HEK293T (cell line): ENCODE measurements around the gene RTF2.

Source experiments
- ARNT ChIP-seq: fragments of 450-650 bp; IDR thresholded peaks from 2 replicates; pipeline ENCODE4 v1.6.1; 2017; ENCODE audit warnings: mild to moderate bottlenecking
- FOXA1 ChIP-seq: fragments of 450-650 bp; IDR thresholded peaks from 2 replicates; pipeline ENCODE4 v1.6.1; 2016; ENCODE audit warnings: mild to moderate bottlenecking
- FOXM1 ChIP-seq: fragments of 450-650 bp; IDR thresholded peaks from 2 replicates; pipeline ENCODE4 v1.6.1; 2017; ENCODE audit warnings: mild to moderate bottlenecking, borderline replicate concordance
- NFRKB ChIP-seq: fragments of 450-650 bp; IDR thresholded peaks from 2 replicates; pipeline ENCODE4 v1.6.1; 2016; ENCODE audit warnings: mild to moderate bottlenecking, moderate library complexity
- TARDBP ChIP-seq: fragments of 450-650 bp; IDR thresholded peaks from 2 replicates; pipeline ENCODE4 v1.6.1; 2016

DNA sequence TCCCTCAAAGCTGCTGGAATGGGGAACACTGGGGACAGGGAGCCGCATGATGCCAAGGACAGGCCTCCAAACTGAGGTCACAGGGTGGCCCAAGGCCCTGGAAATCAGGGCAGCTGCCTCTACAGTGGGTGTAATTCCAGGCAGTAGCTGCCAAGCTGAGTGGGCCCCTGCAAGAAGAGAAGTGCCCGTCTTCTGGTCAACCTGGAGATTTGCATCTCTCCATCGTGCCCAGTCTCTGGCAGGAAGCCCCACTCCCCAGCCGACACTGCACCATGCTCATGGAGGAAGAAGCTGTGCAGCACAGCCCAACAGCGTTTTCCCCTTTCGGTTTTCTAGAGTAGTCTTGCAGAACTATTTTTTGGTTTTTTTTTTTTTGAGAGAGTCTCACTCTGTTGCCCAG lies 53.9 kb downstream of the RTF2 start:
- TF ChIP-seq ARNT (no peak), NFRKB (no peak), FOXA1 (no peak), FOXM1 (no peak), TARDBP (no peak)
